CD4-positive, alpha-beta T cell treated with Interleukin-15 for 4 hours (primary cell): Measurements from ENCODE around the gene GRIK2.
A peak's percentile ranks its signal among the peaks of the same experiment; 100 is the strongest.
"Not testable (repeated sequence)": the region's sequence is repeated elsewhere in the genome, so short reads cannot be mapped to it uniquely, and the experiment has no call there.

ENCODE experiments used
- DNase-seq: peaks from one replicate; pipeline ENCODE4 v3.0.0-alpha.2; 2020; ENCODE audit warnings: low spot score

Gene GRIK2

GRCh38 chr6:101393251-101393828 is at the start of gene GRIK2:
Gene GRIK2, plus strand, starts transcription at chr6:101393708.
- no peak for DNase-seq

GRCh38 chr6:101344885-101345284 is 48.6 kb upstream of the GRIK2 start:
- no peak for DNase-seq

- DNase-seq, result no peak
Measured at GRCh38 chr6:101348816-101349215, 44.7 kb upstream of the GRIK2 start.

- DNase-seq, result not testable (repeated sequence)
Measured at GRCh38 chr6:101350631-101351030, 42.9 kb upstream of the GRIK2 start.

GRCh38 chr6:101351173-101351572 is 42.3 kb upstream of the GRIK2 start:
- no peak for DNase-seq

- DNase-seq, result no peak
Measured at GRCh38 chr6:101352316-101352715, 41.2 kb upstream of the GRIK2 start.

GRCh38 chr6:101365181-101365580 is 28.3 kb upstream of the GRIK2 start:
- no peak for DNase-seq

- DNase-seq, result no peak
Measured at GRCh38 chr6:101379926-101380325, 13.6 kb upstream of the GRIK2 start.

GRCh38 chr6:101380897-101381630 is 12.4 kb upstream of the GRIK2 start:
- DNase-seq, result no peak

GRCh38 chr6:101383747-101384146 is 9.8 kb upstream of the GRIK2 start:
- DNase-seq, result not testable (repeated sequence)

GRCh38 chr6:101386982-101387381 is 6.5 kb upstream of the GRIK2 start:
- DNase-seq, result no peak

- DNase-seq, result no peak
Measured at GRCh38 chr6:101391772-101392585, 1.5 kb upstream of the GRIK2 start.

- no peak for DNase-seq
Measured at GRCh38 chr6:101392586-101393230, 800 bp upstream of the GRIK2 start.

GRCh38 chr6:101393829-101394251 is 332 bp downstream of the GRIK2 start:
- no peak for DNase-seq

- DNase-seq, result no peak
Measured at GRCh38 chr6:101394936-101395335, 1.4 kb downstream of the GRIK2 start.

GRCh38 chr6:101395345-101395744 is 1.8 kb downstream of the GRIK2 start:
- no peak for DNase-seq

GRCh38 chr6:101396548-101397173 is 3.2 kb downstream of the GRIK2 start:
- peak; percentile 14 for DNase-seq

GRCh38 chr6:101397199-101397598 is 3.7 kb downstream of the GRIK2 start:
- DNase-seq, result no peak

GRCh38 chr6:101398716-101399615 is 5.5 kb downstream of the GRIK2 start:
- DNase-seq, result no peak

GRCh38 chr6:101399616-101400162 is 6.2 kb downstream of the GRIK2 start:
- no peak for DNase-seq
